CD4-positive, CD25-positive, alpha-beta regulatory T cell (primary cell): ENCODE results near the gene NCAPD2. TPM values are rescaled to one million over a fixed set of nuclear protein-coding genes. Genes with fewer than 3 reads are reported as not detected.
"Not testable (repeated sequence)": the region's sequence is repeated elsewhere in the genome, so short reads cannot be mapped to it uniquely, and the experiment has no call there.

Experiments
- ATAC-seq, 2 donors: fragments of 150-1000 bp; cut with Tn5 transposase; one replicate each; pipeline ENCODE4 v1.10.0; 2021; ENCODE audit warnings: low read depth in 2 of 2, moderate number of reproducible peaks in 2 of 2, moderate library complexity in 1 of 2
- DNase-seq, 3 donors: peaks; one replicate each; pipeline versions ENCODE4 v3.0.0 to v3.0.0-alpha.2; 2012 to 2022; ENCODE audit warnings: mixed read lengths in 1 of 3
- H3K27ac ChIP-seq: one replicate; pipeline ENCODE4 v1.7.0; 2013; ENCODE audit warnings: mild to moderate bottlenecking, low read length; ENCODE audit not compliant: insufficient read depth, poor library complexity, severe bottlenecking
- H3K27me3 ChIP-seq: one replicate; pipeline ENCODE4 v1.7.0; 2013; ENCODE audit warnings: low read length; ENCODE audit not compliant: control insufficient read depth, insufficient read depth
- H3K36me3 ChIP-seq: one replicate; pipeline ENCODE4 v1.7.0; 2013; ENCODE audit warnings: mild to moderate bottlenecking, low read length, moderate library complexity; ENCODE audit not compliant: control insufficient read depth, insufficient read depth
- H3K4me1 ChIP-seq: 2 replicates; pipeline ENCODE4 v1.7.0; 2013; ENCODE audit warnings: mild to moderate bottlenecking, low read length; ENCODE audit not compliant: insufficient read depth, control insufficient read depth, poor library complexity, severe bottlenecking
- H3K4me3 ChIP-seq: one replicate; pipeline ENCODE4 v1.7.0; 2013; ENCODE audit warnings: low read depth, mild to moderate bottlenecking, low read length, moderate library complexity
- H3K9me3 ChIP-seq, 2 experiments: 1 replicate in 1 of 2; 2 replicates in 1 of 2; pipeline ENCODE4 v1.7.0; 2013; ENCODE audit warnings: low read length in 2 of 2, mild to moderate bottlenecking in 1 of 2, moderate library complexity in 1 of 2; ENCODE audit not compliant: control insufficient read depth in 2 of 2
- H3K27ac Mint-ChIP-seq, 3 donors: one replicate each; pipeline ENCODE4 v1.8.0; 2020 to 2022; ENCODE audit warnings: mild to moderate bottlenecking in 3 of 3, mixed read lengths in 3 of 3, moderate library complexity in 2 of 3
- H3K27me3 Mint-ChIP-seq: one replicate; pipeline ENCODE4 v1.8.0; 2022; ENCODE audit warnings: mild to moderate bottlenecking, mixed read lengths
- H3K36me3 Mint-ChIP-seq: one replicate; pipeline ENCODE4 v1.8.0; 2020; ENCODE audit warnings: mixed read lengths
- H3K4me1 Mint-ChIP-seq, 4 donors: one replicate each; pipeline ENCODE4 v1.8.0; 2020 to 2022; ENCODE audit warnings: mixed read lengths in 4 of 4, mild to moderate bottlenecking in 1 of 4
- H3K4me3 Mint-ChIP-seq, 4 donors: one replicate each; pipeline ENCODE4 v1.8.0; 2020 to 2022; ENCODE audit warnings: mild to moderate bottlenecking in 4 of 4, mixed read lengths in 4 of 4, moderate library complexity in 3 of 4
- H3K9me3 Mint-ChIP-seq, 7 donors: one replicate each; pipeline ENCODE4 v1.8.0; 2020 to 2022; ENCODE audit warnings: mixed read lengths in 7 of 7, mild to moderate bottlenecking in 3 of 7, moderate library complexity in 2 of 7
- polyA plus RNA-seq, 4 donors: library from polyadenylated mRNA; unstranded; fragments of 300-500 nt; fragmentation: Illumina TruSeq; gene quantifications; one replicate each; pipeline ENCODE4 v1.2.3, GENCODE V29; 2021
- total RNA-seq: library from RNA; stranded (reverse); gene quantifications from one replicate; pipeline ENCODE4 v1.2.3, GENCODE V29; 2022

The NCAPD2 gene
- total and polyA plus RNA-seq, 5 donors from 2014 or later, result 21.5 to 32.8 (median 26.3) TPM

DNA sequence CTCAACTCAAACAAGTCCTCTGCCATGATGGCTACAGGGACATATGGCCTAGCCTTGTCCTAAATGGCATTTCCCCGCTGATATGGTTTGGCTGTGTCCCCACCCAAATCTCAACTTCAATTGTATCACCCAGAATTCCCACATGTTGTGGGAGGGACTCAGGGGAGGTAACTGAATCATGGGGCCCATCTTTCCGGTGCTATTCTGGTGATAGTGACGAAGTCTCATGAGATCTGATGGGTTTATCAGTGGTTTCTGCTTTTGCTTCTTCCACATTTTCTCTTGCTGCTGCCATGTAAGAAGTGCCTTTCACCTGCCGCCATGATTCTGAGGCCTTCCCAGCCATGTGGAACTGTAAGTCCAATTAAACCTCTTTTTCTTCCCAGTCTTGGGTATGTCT lies 27.2 kb upstream of the NCAPD2 start:
- Histone ChIP-seq H3K4me1 (peaks cover 78% of the 10 kb centered on the region), H3K36me3 (peaks cover 22% of the 10 kb centered on the region)
- H3K9me3 Mint-ChIP-seq, H3K27me3 Mint-ChIP-seq, H3K9me3 ChIP-seq, H3K27ac ChIP-seq, H3K27me3 ChIP-seq, DNase-seq, H3K4me3 ChIP-seq, ATAC-seq: not testable (repeated sequence)
- peaks cover 33 to 83% (median 70%) of the 10 kb centered on the region in 4 donors for H3K4me1 Mint-ChIP-seq
- peak overlapping the region; percentile 64 to 82 (median 75) for H3K27ac Mint-ChIP-seq
- H3K4me3 Mint-ChIP-seq, result peak overlapping the region in 3 of 4 donors; percentile 26 to 68 (median 62)
- H3K36me3 Mint-ChIP-seq, result peaks cover 41% of the 10 kb centered on the region

DNA sequence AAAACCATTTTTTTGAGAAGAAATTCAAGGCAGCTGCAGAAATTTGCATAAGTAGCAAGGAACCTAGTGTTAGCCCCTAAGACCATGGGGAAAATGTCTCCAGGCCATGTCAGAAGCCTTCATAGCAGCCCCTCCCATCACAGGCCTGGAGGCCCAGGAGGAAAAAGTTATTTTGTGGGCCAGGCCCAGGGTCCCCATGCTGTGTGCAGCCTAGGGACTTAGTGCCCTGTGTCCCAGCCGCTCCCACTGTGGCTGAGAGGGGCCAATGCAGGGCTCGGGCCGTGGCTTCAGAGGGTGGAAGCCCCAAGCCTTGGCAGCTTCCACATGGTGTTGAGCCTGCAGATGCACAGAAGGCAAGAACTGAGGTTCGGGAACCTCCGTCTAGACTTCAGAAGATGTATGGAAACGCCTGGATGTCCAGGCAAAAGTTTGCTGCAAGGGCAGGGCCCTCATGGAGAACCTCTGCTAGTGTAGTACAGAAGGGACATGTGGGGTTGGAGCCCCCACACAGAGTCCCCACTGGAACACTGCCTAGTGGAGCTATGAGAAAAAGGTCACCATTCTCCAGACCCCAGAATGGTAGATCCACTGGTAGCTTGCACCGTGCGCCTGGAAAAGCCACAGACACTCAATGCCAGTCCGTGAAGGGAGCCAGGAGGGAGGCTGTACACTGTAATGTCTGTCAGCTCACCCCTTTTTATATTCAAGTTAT lies 26.2 kb upstream of the NCAPD2 start:
- H3K27me3 Mint-ChIP-seq, H3K27me3 ChIP-seq, H3K9me3 Mint-ChIP-seq, H3K9me3 ChIP-seq, DNase-seq, ATAC-seq: not testable (repeated sequence)
- Histone ChIP-seq H3K4me1 (peaks cover 68% of the 10 kb centered on the region), H3K27ac (peak overlapping the region; percentile 48), H3K4me3 (peak overlapping the region; percentile 95), H3K36me3 (peaks cover 22% of the 10 kb centered on the region)
- peak overlapping the region; percentile 91 to 99 (median 96) for H3K4me3 Mint-ChIP-seq
- peak overlapping the region; percentile 82 to 95 (median 92) for H3K27ac Mint-ChIP-seq
- peaks cover 35% of the 10 kb centered on the region for H3K36me3 Mint-ChIP-seq
- H3K4me1 Mint-ChIP-seq, result peaks cover 27 to 73% (median 62%) of the 10 kb centered on the region in 4 donors

- Histone ChIP-seq H3K27ac (peak overlapping the region; percentile 48), H3K27me3 (no peaks in the 10 kb centered on the region), H3K4me1 (peaks cover 63% of the 10 kb centered on the region), H3K4me3 (peak overlapping the region; percentile 95), H3K9me3 (no peaks in the 10 kb centered on the region), H3K36me3 (peaks cover 22% of the 10 kb centered on the region)
- H3K9me3 Mint-ChIP-seq, result no peaks in the 10 kb centered on the region
- H3K27me3 Mint-ChIP-seq, result peaks cover 4% of the 10 kb centered on the region
- ATAC-seq (no peak), DNase-seq (no peak)
- H3K36me3 Mint-ChIP-seq, result peaks cover 34% of the 10 kb centered on the region
- H3K27ac Mint-ChIP-seq, result peak overlapping the region; percentile 48 to 95 (median 92)
- peak overlapping the region; percentile 91 to 99 (median 96) for H3K4me3 Mint-ChIP-seq
- H3K4me1 Mint-ChIP-seq, result peaks cover 23 to 68% (median 57%) of the 10 kb centered on the region in 4 donors
Measured at GRCh38 chr12:6468283-6468575, 25.7 kb upstream of the NCAPD2 start.

DNA sequence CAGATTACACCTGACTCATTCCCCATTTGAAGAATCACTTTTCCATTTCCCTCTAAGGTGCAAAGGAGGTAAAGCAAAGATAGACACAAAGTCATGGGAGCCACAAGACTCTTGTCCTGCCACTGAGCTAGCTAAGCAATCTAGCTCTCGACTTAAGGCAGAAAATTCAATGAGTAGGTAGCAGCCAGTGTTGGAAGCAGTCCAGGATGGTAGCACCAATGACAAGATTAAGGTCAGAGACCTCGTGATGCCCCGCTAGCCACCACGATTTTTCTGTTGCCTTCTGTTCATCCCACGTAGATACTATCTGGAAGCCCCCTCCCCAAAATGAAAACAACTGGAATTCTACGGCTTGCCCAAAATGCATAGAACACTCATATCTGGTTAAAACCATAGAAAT lies 24.8 kb upstream of the NCAPD2 start:
- Histone ChIP-seq H3K36me3 (peaks cover 22% of the 10 kb centered on the region), H3K4me3 (peak overlapping the region; percentile 95), H3K27ac (peak overlapping the region; percentile 82), H3K27me3 (no peaks in the 10 kb centered on the region), H3K4me1 (peaks cover 55% of the 10 kb centered on the region), H3K9me3 (no peaks in the 10 kb centered on the region)
- Mint-ChIP-seq H3K9me3 (no peaks in the 10 kb centered on the region), H3K4me3 (peak overlapping the region; percentile 91 to 99 (median 96)), H3K27me3 (peaks cover 4% of the 10 kb centered on the region), H3K4me1 (peaks cover 17 to 59% (median 50%) of the 10 kb centered on the region in 4 donors), H3K36me3 (peaks cover 27% of the 10 kb centered on the region), H3K27ac (peak overlapping the region; percentile 92 to 95 (median 94))
- ATAC-seq (no peak), DNase-seq (no peak)

- H3K27me3 ChIP-seq, result no peaks in the 10 kb centered on the region
Measured at GRCh38 chr12:6469609-6470374, 24.1 kb upstream of the NCAPD2 start.

GRCh38 chr12:6470375-6471163 lies 23.3 kb upstream of the NCAPD2 start, which contains the start of gene VAMP1:
TSS of gene VAMP1 (minus strand) at chr12:6470677. CDS start at chr12:6470531, 146 bp downstream.
- peak within 1 kb of the TSS; percentile 95 for H3K4me3 ChIP-seq
- peaks cover 16% of the 10 kb centered on the region for H3K36me3 Mint-ChIP-seq

More at GRCh38 chr12:6469609-6470374, 24.1 kb upstream of the NCAPD2 start:
- Mint-ChIP-seq H3K27ac (peak overlapping the region; percentile 92 to 95 (median 94)), H3K27me3 (peaks cover 6% of the 10 kb centered on the region), H3K9me3 (no peaks in the 10 kb centered on the region), H3K4me1 (peaks cover 17 to 52% (median 44%) of the 10 kb centered on the region in 4 donors), H3K36me3 (peaks cover 20% of the 10 kb centered on the region), H3K4me3 (peak overlapping the region; percentile 91 to 99 (median 96))
- no peaks in the 10 kb centered on the region for H3K9me3 ChIP-seq
- ATAC-seq (no peak), DNase-seq (no peak)
- peaks cover 48% of the 10 kb centered on the region for H3K4me1 ChIP-seq
- H3K4me3 ChIP-seq, result peak overlapping the region; percentile 95
- peaks cover 16% of the 10 kb centered on the region for H3K36me3 ChIP-seq
- H3K27ac ChIP-seq, result peak overlapping the region; percentile 82

DNA sequence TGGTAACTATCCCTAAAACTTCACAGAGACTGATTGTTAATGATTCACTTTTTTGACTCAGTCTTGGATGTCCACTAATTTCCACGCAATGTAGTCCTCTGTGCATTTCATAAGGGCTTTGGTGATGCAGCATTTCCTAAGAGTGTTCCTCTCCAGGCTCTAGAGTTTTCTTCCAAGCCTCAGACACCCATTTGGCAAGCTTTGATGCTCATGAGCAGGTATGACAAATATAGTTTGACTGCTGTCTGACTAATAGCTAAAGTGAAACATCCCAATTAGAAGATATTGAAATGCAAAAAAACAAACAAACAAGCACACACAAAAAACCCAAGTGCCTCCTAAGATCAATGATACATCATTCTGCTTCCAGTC lies 21.9 kb upstream of the NCAPD2 start:
- no peak for DNase-seq
- Histone ChIP-seq H3K27ac (no peak overlapping the region), H3K4me1 (peaks cover 32% of the 10 kb centered on the region), H3K4me3 (no peak overlapping the region), H3K36me3 (no peaks in the 10 kb centered on the region), H3K27me3 (no peaks in the 10 kb centered on the region), H3K9me3 (no peaks in the 10 kb centered on the region)
- Mint-ChIP-seq H3K9me3 (no peaks in the 10 kb centered on the region), H3K36me3 (peaks cover 4% of the 10 kb centered on the region), H3K4me3 (peak overlapping the region; percentile 0 to 99 (median 60)), H3K27ac (no peak overlapping the region), H3K27me3 (peaks cover 14% of the 10 kb centered on the region), H3K4me1 (peaks cover 15 to 34% (median 27%) of the 10 kb centered on the region in 4 donors)
- ATAC-seq, result no peak

More at GRCh38 chr12:6470375-6471163, 23.3 kb upstream of the NCAPD2 start, which contains the start of gene VAMP1:
- no peaks in the 10 kb centered on the region for H3K27me3 ChIP-seq
- no peaks in the 10 kb centered on the region for H3K9me3 Mint-ChIP-seq
- peaks cover 42% of the 10 kb centered on the region for H3K4me1 ChIP-seq
- ATAC-seq, result peak; percentile 96 to 97
- H3K4me3 Mint-ChIP-seq, result peak within 1 kb of the TSS; percentile 91 to 99 (median 96)
- H3K9me3 ChIP-seq, result no peaks in the 10 kb centered on the region
- H3K27me3 Mint-ChIP-seq, result peaks cover 8% of the 10 kb centered on the region
- peak; percentile 96 to 98 (median 97) for DNase-seq
- peak within 1 kb of the TSS; percentile 94 to 97 (median 95) for H3K27ac Mint-ChIP-seq
- peak within 1 kb of the TSS; percentile 82 for H3K27ac ChIP-seq
- peaks cover 17 to 47% (median 39%) of the 10 kb centered on the region in 4 donors for H3K4me1 Mint-ChIP-seq
- peaks cover 11% of the 10 kb centered on the region for H3K36me3 ChIP-seq
